ENCODE results near the gene ANKDD1A.

ANKDD1A gene

GRCh38 chr15:64925335-64926330 lies 13.9 kb downstream of the ANKDD1A start:
- TF ChIP-seq CTCF (conservative IDR thresholded peaks at IDR 0.05) (no peak), ZFX (IDR thresholded peaks at IDR 0.05) (no peak)
- no peak overlapping the region for H3K27ac ChIP-seq

GRCh38 chr15:64926661-64927060 lies 15.0 kb downstream of the ANKDD1A start:
- H3K27ac ChIP-seq, result no peak overlapping the region
- TF ChIP-seq ZFX (IDR thresholded peaks at IDR 0.05) (no peak), CTCF (conservative IDR thresholded peaks at IDR 0.05) (no peak)

DNA sequence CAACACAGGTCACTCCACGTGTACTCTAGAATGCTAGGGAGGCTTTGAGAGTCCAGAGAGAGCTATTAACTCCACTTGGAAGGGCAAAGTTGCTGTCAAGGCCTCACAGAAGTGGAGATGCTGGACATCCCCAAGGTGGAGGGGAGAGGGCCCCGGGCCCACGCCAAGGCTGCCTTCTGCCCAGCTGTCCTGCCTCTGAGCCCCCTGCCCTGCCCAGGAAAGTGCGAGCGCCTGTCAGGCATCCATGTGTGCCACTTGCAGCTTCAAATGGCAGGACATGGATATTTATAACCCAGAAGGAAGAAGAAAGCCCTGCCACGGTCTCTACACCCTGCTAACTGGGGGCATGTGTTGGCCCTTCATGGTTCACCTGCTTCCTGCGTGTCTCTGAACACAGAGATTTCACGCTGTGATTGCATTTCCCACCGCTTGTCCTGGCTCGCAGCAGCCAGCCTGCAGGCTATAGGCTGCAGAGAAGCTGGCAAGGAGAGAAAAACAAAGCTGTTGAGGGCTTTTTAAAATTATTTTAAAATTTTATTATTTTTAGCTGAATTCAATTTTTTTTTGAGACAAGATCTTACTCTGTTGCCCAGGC lies 17.0 kb downstream of the ANKDD1A start:
- no peak overlapping the region for H3K27ac ChIP-seq

DNA sequence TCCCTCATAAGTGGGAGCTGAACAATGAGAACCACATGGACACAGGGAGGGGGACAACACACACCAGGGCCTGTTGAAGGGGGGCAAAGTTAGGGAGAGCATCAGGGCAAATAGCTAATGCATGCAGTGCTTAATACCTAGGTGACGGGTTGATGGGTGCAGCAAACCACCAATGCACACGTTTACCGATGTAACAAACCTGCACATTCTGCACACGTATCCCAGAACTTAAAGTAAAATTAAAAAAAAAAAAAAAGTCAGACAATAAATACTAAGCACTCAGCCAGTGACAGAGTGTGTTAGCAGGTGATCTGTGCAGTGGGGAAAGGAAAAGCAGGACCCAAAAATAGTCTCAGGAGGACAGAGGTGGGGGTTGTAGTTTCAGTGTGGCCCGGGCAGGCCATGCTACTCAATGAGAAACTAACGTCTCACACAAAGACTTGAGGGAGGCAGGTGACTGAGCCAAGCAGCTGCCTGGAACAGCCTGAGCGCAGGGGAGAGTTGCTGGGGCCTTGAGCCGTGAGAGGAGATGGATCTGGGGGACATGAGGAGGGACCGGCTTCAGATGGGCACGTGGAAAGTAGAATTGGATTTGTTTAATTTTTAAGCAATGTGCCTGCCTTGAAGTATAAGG lies 18.4 kb downstream of the ANKDD1A start:
- no peak overlapping the region for H3K27ac ChIP-seq
- TF ChIP-seq ZFX (IDR thresholded peaks at IDR 0.05), result no peak
- no peak for TF ChIP-seq CTCF (conservative IDR thresholded peaks at IDR 0.05)

More for the DNA sequence above, 17.0 kb downstream of the ANKDD1A start:
- TF ChIP-seq CTCF (conservative IDR thresholded peaks at IDR 0.05), result no peak
- no peak for TF ChIP-seq ZFX (IDR thresholded peaks at IDR 0.05)

DNA sequence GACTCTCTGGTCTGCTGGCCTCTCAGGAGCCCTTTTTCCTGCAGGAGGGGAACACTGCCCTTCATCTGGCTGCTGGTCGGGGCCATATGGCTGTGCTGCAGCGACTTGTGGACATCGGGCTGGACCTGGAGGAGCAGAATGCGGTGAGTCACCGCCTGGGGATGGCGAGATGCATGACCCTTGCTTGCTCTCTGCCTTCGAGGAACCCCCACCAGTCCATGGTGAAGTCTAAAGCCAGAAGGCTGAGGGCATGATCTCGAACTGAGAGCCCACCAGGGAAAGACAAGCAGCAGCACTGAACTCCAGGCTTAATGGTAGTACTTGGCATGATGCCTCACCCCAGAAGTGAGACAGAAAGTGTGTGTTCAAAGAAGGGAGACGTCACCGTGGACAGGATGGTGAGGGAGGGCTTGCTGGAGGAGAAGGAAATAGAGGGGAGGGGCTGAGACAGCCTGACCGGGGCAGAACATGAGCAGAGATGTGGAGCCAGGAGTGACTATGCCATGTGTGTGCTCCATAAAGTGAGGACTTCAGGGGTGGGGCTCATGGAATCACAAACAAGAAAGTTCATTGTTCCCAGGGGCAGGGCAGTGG lies 19.2 kb downstream of the ANKDD1A start:
- H3K27ac ChIP-seq, result no peak overlapping the region
- no peak for TF ChIP-seq CTCF (conservative IDR thresholded peaks at IDR 0.05)
- no peak for TF ChIP-seq ZFX (IDR thresholded peaks at IDR 0.05)

- TF ChIP-seq ZFX (IDR thresholded peaks at IDR 0.05), result no peak
- TF ChIP-seq CTCF (conservative IDR thresholded peaks at IDR 0.05), result no peak
- no peak overlapping the region for H3K27ac ChIP-seq
Observed at GRCh38 chr15:64931381-64931780, 19.7 kb downstream of the ANKDD1A start.

Data from C4-2B (cell line).